Parathyroid adenoma (tissue), 2 donors: ENCODE data around the gene ITPR1.

Source experiments
- H2AFZ ChIP-seq: fragments of 300-600 bp; sonication (generic); one replicate; pipeline ENCODE4 v1.7.0; 2017; ENCODE audit warnings: antibody characterized with exemption, mild to moderate bottlenecking
- H3K27ac ChIP-seq: fragments of 300-600 bp; sonication (generic); one replicate; pipeline ENCODE4 v1.7.0; 2017
- H3K27me3 ChIP-seq: fragments of 300-600 bp; sonication (generic); one replicate; pipeline ENCODE4 v1.7.0; 2017; ENCODE audit warnings: low read length; ENCODE audit not compliant: control insufficient read depth, insufficient read depth
- H3K36me3 ChIP-seq: fragments of 300-600 bp; sonication (generic); one replicate; pipeline ENCODE4 v1.7.0; 2017; ENCODE audit warnings: low read length; ENCODE audit not compliant: control insufficient read depth, insufficient read depth
- H3K4me1 ChIP-seq: fragments of 300-600 bp; sonication (generic); one replicate; pipeline ENCODE4 v1.7.0; 2017; ENCODE audit warnings: control low read depth
- H3K4me2 ChIP-seq: fragments of 300-600 bp; sonication (generic); one replicate; pipeline ENCODE4 v1.7.0; 2017; ENCODE audit warnings: low read length
- H3K4me3 ChIP-seq: fragments of 300-600 bp; sonication (generic); one replicate; pipeline ENCODE4 v1.7.0; 2017; ENCODE audit warnings: low read depth, low read length
- H3K79me2 ChIP-seq: fragments of 300-600 bp; sonication (generic); one replicate; pipeline ENCODE4 v1.7.0; 2017; ENCODE audit warnings: control low read depth
- H3K9ac ChIP-seq: fragments of 300-600 bp; sonication (generic); one replicate; pipeline ENCODE4 v1.7.0; 2017; ENCODE audit warnings: mild to moderate bottlenecking
- H3K9me3 ChIP-seq: fragments of 300-600 bp; sonication (generic); one replicate; pipeline ENCODE4 v1.7.0; 2017; ENCODE audit warnings: low read length; ENCODE audit not compliant: control insufficient read depth
- TF ChIP-seq, protein P1 (sequence below): fragments of 300-600 bp; sonication (generic); IDR thresholded peaks from one replicate; pipeline ENCODE4 v1.7.0; 2017; ENCODE audit warnings: antibody characterized with exemption, mild to moderate bottlenecking
- donor health status: primary hyperparathyroidism.

The ITPR1 gene

DNA sequence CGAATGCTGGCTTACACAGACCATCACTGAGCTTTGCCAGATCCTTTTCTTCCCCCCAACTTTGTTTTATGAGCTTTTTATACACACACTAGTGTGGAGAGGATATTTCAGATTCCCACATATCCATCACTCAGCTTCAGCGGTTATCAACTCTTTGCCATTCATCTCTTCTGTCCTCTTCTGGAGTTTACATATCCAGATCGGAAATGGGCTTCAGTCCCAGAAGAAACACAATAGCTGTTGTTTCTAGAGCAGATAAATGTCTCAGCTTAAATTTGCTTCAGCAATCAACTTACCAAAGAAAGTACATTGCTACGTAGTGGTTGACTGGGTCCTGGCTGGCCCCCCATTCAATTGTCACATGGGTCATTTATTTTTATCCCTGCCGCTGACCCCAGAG lies 300.2 kb downstream of the ITPR1 start:
- H3K79me2 ChIP-seq: no peaks in the 10 kb centered on the region
- H3K36me3 ChIP-seq: no peaks in the 10 kb centered on the region
- H3K4me2 ChIP-seq: no peak overlapping the region
- H3K9ac ChIP-seq: no peak overlapping the region
- no peak overlapping the region for H3K27ac ChIP-seq
- no peak overlapping the region for H2AFZ ChIP-seq
- no peaks in the 10 kb centered on the region for H3K27me3 ChIP-seq
- no peaks in the 10 kb centered on the region for H3K9me3 ChIP-seq
- no peak overlapping the region for H3K4me3 ChIP-seq
- TF ChIP-seq, protein P1, sequence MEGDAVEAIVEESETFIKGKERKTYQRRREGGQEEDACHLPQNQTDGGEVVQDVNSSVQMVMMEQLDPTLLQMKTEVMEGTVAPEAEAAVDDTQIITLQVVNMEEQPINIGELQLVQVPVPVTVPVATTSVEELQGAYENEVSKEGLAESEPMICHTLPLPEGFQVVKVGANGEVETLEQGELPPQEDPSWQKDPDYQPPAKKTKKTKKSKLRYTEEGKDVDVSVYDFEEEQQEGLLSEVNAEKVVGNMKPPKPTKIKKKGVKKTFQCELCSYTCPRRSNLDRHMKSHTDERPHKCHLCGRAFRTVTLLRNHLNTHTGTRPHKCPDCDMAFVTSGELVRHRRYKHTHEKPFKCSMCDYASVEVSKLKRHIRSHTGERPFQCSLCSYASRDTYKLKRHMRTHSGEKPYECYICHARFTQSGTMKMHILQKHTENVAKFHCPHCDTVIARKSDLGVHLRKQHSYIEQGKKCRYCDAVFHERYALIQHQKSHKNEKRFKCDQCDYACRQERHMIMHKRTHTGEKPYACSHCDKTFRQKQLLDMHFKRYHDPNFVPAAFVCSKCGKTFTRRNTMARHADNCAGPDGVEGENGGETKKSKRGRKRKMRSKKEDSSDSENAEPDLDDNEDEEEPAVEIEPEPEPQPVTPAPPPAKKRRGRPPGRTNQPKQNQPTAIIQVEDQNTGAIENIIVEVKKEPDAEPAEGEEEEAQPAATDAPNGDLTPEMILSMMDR: no peak
- H3K4me1 ChIP-seq: no peaks in the 10 kb centered on the region

- H3K4me1 ChIP-seq: no peaks in the 10 kb centered on the region
- H3K9me3 ChIP-seq: no peaks in the 10 kb centered on the region
- TF ChIP-seq, protein P1: no peak
- no peaks in the 10 kb centered on the region for H3K36me3 ChIP-seq
- H3K27me3 ChIP-seq: no peaks in the 10 kb centered on the region
- H3K79me2 ChIP-seq: no peaks in the 10 kb centered on the region
- H3K4me3 ChIP-seq: no peak overlapping the region
- no peak overlapping the region for H3K4me2 ChIP-seq
- H3K9ac ChIP-seq: no peak overlapping the region
- no peak overlapping the region for H3K27ac ChIP-seq
- H2AFZ ChIP-seq: no peak overlapping the region
Observed at GRCh38 chr3:4794331-4794730, 301.2 kb downstream of the ITPR1 start.

- no peaks in the 10 kb centered on the region for H3K9me3 ChIP-seq
- no peak overlapping the region for H3K9ac ChIP-seq
- H3K79me2 ChIP-seq: no peaks in the 10 kb centered on the region
- H3K36me3 ChIP-seq: no peaks in the 10 kb centered on the region
- no peaks in the 10 kb centered on the region for H3K4me1 ChIP-seq
- H3K4me3 ChIP-seq: no peak overlapping the region
- H3K27ac ChIP-seq: no peak overlapping the region
- TF ChIP-seq, protein P1: no peak
- no peak overlapping the region for H3K4me2 ChIP-seq
- no peaks in the 10 kb centered on the region for H3K27me3 ChIP-seq
- no peak overlapping the region for H2AFZ ChIP-seq
Observed at GRCh38 chr3:4794798-4795197, 301.6 kb downstream of the ITPR1 start.

DNA sequence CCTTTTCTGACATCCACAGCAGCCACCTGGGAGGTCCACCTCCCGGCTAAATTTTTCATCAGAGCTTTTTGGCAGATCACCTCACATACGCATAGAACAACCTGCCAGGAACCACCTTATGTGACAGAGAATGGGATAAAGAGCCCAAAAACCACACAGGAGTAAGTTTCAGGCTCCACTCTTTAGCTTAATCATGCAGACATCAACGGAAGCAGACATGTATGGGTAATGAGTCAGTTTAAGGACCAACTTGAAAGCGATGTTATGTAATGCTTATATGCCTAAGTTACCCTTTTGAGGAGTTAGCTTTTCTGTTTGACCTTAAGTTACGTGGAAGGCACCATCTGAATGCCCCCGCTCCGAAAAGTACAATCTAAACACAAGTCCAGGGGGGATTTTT lies 302.8 kb downstream of the ITPR1 start:
- Histone ChIP-seq H3K36me3 (no peaks in the 10 kb centered on the region), H3K27me3 (no peaks in the 10 kb centered on the region), H3K9ac (no peak overlapping the region), H3K79me2 (no peaks in the 10 kb centered on the region), H3K4me2 (no peak overlapping the region), H3K27ac (no peak overlapping the region), H3K9me3 (no peaks in the 10 kb centered on the region), H3K4me3 (no peak overlapping the region), H2AFZ (no peak overlapping the region), H3K4me1 (no peaks in the 10 kb centered on the region)
- TF ChIP-seq, protein P1: no peak

DNA sequence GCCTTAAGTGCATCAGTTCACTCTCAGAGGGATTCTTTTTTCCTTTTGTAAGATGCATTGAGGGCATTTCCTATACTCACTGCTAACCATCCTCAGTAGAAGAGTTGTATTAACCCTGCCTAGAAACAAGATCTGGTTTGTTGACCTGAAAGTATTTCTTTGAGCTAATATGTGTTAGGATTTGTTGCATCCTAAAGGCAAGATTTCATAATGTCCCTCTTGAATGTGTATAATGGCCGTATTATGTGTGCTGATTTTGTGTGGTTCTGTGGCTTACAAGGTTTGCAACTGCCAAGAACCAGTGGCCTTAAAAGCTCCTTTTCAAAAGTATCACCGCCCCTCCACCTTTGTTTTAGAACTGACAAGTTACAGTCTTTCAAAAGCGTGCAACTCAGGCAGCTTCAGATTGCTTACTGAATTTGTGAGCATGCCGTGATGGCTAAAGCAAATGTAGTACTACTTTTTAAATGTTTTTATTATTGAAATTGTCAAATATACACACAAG lies 304.1 kb downstream of the ITPR1 start:
- H3K9me3 ChIP-seq: no peaks in the 10 kb centered on the region
- no peak overlapping the region for H3K27ac ChIP-seq
- no peak overlapping the region for H2AFZ ChIP-seq
- TF ChIP-seq, protein P1: no peak
- H3K4me1 ChIP-seq: no peaks in the 10 kb centered on the region
- H3K4me2 ChIP-seq: no peak overlapping the region
- no peaks in the 10 kb centered on the region for H3K79me2 ChIP-seq
- no peak overlapping the region for H3K4me3 ChIP-seq
- H3K9ac ChIP-seq: no peak overlapping the region
- no peaks in the 10 kb centered on the region for H3K27me3 ChIP-seq
- H3K36me3 ChIP-seq: no peaks in the 10 kb centered on the region
